ENCODE results near the gene CRK. TPM values are rescaled to one million over a fixed set of nuclear protein-coding genes. Genes with fewer than 3 reads are reported as not detected.

The CRK gene
- total RNA-seq, 4 donors from 2014 or later, result 84.5 to 104 (median 95.7) TPM

DNA sequence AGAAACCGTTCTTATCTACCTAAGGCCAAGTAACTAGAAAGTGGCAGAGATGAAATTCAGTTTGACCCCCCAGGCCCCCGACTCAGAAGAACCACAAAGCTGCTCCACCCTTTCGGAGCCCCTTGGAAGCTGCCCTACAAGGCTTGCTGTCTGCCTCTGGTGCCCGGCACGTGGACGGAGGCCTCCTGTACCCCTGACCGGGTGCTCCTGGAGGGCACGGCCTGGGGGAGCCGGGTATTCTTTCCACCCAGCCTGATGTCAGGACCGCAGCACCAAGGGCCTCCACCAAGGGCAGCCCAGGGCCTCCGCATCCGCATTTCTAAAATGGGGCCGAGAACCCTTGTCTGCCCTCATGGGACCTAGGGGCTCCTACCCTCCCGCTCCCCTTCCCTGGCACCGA lies 15.5 kb upstream of the CRK start:
- ATAC-seq (ENCODE audit: low FRiP score) (no peak), DNase-seq (ENCODE audit: low spot score) (no peak)
- TF ChIP-seq CTCF (IDR thresholded peaks at IDR 0.05), result no peak

GRCh38 chr17:1470755-1471462 lies 14.9 kb upstream of the CRK start:
- no peak for ATAC-seq (ENCODE audit: low FRiP score)
- no peak for TF ChIP-seq CTCF (IDR thresholded peaks at IDR 0.05)
- no peak for DNase-seq (ENCODE audit: low spot score)

DNA sequence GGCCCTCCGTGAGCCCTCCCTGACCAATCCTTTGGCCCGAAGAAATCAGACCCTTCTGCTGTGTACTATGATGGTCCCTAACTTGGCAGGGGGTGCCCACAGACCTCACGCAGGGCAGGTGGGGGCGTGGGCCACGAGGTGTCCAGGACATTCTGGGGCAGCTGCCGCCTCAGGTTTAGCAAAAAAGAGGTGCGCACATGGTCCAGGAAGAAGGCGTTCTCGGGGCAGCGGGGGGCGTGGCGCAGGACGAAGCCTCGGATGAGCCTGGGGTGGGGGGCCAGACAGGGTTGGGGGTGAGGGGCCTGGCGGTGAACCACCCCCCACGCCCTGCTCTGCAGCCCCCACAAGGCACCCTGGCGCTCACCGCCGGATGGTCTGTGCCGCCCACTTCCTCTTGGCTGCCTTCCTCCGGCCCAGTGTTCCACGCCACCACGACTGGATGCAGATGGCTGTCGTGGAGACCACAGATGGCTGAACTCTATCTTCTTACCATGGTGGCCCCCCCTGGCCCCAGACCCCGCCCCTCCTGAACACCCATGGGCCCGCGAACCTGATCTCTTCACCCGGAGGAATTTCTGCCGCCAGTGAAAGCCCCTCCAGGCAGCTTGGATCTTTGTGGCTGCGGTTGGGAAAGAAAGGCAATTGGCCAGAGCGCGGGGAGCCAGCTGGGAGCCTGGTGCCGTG lies 14.2 kb upstream of the CRK start:
- DNase-seq (ENCODE audit: low spot score), result no peak
- ATAC-seq (ENCODE audit: low FRiP score), result no peak
- no peak for TF ChIP-seq CTCF (IDR thresholded peaks at IDR 0.05)

- TF ChIP-seq CTCF (IDR thresholded peaks at IDR 0.05), result no peak
- ATAC-seq (ENCODE audit: low FRiP score) (no peak), DNase-seq (ENCODE audit: low spot score) (no peak)
Measured at GRCh38 chr17:1469231-1469852, 13.3 kb upstream of the CRK start.

GRCh38 chr17:1467898-1468492 lies 12.0 kb upstream of the CRK start:
- TF ChIP-seq CTCF (IDR thresholded peaks at IDR 0.05), result no peak
- ATAC-seq (ENCODE audit: low FRiP score) (no peak), DNase-seq (ENCODE audit: low spot score) (no peak)

GRCh38 chr17:1467258-1467657 lies 11.2 kb upstream of the CRK start:
- no peak for TF ChIP-seq CTCF (IDR thresholded peaks at IDR 0.05)
- ATAC-seq (ENCODE audit: low FRiP score) (no peak), DNase-seq (ENCODE audit: low spot score) (no peak)
